Thoracic aorta (tissue), 2 donors: ENCODE measurements around the gene GEMIN4. TPM values are rescaled to one million over a fixed set of nuclear protein-coding genes. Genes with fewer than 3 reads are reported as not detected.
A peak's percentile ranks its signal among the peaks of the same experiment; 100 is the strongest.
"Not testable (repeated sequence)": the region's sequence is repeated elsewhere in the genome, so short reads cannot be mapped to it uniquely, and the experiment has no call there.

Experiments
- ATAC-seq: fragments of 150-250 bp; one replicate; pipeline ENCODE4 v1.8.0; 2017; ENCODE audit warnings: low read depth; ENCODE audit not compliant: insufficient number of reproducible peaks, low FRiP score
- DNase-seq: peaks from one replicate; pipeline ENCODE4 v3.0.0-alpha.2; 2020; ENCODE audit warnings: low spot score
- H3K27ac ChIP-seq, 2 donors: fragments of 200-600 bp; sonication (generic); 1 replicate in 1 of 2; 2 replicates in 1 of 2; pipeline ENCODE4 v1.5.1; 2016; ENCODE audit warnings: mild to moderate bottlenecking in 2 of 2, moderate library complexity in 2 of 2
- H3K27me3 ChIP-seq: fragments of 200-600 bp; sonication (generic); replicated peaks from 2 replicates; pipeline ENCODE4 v1.6.0; 2016; ENCODE audit warnings: mild to moderate bottlenecking; ENCODE audit not compliant: insufficient read depth
- H3K36me3 ChIP-seq: fragments of 200-600 bp; sonication (generic); one replicate; pipeline ENCODE4 v1.5.1; 2016
- H3K4me1 ChIP-seq, 2 donors: fragments of 200-600 bp; sonication (generic); 1 replicate in 1 of 2; 2 replicates in 1 of 2; pipeline versions ENCODE4 v1.5.1 to v1.6.0; 2016; ENCODE audit warnings: low read depth in 2 of 2, mild to moderate bottlenecking in 1 of 2; ENCODE audit not compliant: control insufficient read depth in 1 of 2
- H3K4me3 ChIP-seq: fragments of 200-600 bp; sonication (generic); 2 replicates; pipeline ENCODE4 v1.5.1; 2016; ENCODE audit warnings: mild to moderate bottlenecking
- H3K9me3 ChIP-seq: fragments of 200-600 bp; sonication (generic); 2 replicates; pipeline ENCODE4 v1.5.1; 2016
- total RNA-seq, 2 donors: library from RNA; depleted of rRNA; stranded (reverse); fragments of >200 nt; gene quantifications; one replicate each; pipeline versions ENCODE4 v1.1.0 to v1.2.3, GENCODE V29; 2016
- TF ChIP-seq, protein P1 (sequence below): fragments of 200-600 bp; sonication (generic); IDR thresholded peaks from one replicate; pipeline ENCODE4 v1.5.1; 2019; ENCODE audit warnings: antibody characterized with exemption

Gene GEMIN4
- total RNA-seq, 2 donors from 2014 or later: 15.4 to 19.6 TPM

DNA sequence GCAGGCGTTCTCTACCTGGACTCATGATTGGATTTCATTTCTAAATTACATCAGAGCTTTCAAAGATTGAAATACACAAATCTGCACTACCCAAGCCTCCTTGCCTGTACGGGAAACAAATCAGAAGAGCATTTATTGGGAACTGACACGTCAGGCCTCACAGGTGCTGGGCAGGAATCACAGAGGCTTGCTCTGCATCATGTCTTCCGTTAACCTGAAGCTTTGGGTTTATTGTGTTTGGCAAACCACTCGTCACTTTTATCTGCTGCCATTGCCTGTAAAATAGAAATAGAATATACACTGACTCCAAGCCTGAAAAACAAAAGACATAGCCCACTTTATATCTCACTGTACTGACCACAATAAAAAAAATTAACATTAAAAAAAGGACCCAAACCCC lies 7.9 kb upstream of the GEMIN4 start:
- no peak for ATAC-seq

DNA sequence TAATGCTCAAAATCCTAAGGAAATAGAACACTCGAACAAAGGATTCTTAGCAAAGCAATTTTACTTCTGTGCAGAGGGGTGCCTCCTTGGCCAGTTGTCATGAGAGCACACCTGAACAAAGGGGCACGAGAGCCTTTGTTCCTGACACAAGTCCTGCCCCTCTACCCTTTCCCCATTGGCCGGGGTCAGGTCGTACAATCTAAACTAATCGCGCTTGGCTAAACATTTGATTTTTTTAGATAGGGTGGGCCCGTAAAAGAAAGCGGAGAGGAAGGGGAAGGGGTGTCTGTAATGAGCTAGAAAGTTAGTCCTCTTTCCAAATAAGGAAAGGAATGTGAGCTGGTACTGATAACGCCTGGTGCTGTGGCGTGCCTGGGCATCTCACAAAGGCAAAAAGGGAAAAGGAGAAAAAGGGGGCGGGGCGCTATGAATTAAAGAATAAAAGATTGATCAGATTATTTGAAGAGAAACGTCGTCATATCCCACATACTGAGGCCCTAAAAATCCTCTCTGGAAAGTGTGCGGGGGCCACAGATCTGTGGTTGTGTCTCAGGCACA lies 4.0 kb upstream of the GEMIN4 start:
- not testable (repeated sequence) for H3K9me3 ChIP-seq, H3K27me3 ChIP-seq, ATAC-seq, DNase-seq
- H3K4me3 ChIP-seq: peak overlapping the region; percentile 28
- H3K27ac ChIP-seq: peak overlapping the region; percentile 61 to 73
- peaks cover 14% of the 10 kb centered on the region for H3K36me3 ChIP-seq
- H3K4me1 ChIP-seq: peaks cover 4 to 17% of the 10 kb centered on the region in 2 donors

More for the DNA sequence above, 7.9 kb upstream of the GEMIN4 start:
- no peak for DNase-seq
- TF ChIP-seq, protein P1, sequence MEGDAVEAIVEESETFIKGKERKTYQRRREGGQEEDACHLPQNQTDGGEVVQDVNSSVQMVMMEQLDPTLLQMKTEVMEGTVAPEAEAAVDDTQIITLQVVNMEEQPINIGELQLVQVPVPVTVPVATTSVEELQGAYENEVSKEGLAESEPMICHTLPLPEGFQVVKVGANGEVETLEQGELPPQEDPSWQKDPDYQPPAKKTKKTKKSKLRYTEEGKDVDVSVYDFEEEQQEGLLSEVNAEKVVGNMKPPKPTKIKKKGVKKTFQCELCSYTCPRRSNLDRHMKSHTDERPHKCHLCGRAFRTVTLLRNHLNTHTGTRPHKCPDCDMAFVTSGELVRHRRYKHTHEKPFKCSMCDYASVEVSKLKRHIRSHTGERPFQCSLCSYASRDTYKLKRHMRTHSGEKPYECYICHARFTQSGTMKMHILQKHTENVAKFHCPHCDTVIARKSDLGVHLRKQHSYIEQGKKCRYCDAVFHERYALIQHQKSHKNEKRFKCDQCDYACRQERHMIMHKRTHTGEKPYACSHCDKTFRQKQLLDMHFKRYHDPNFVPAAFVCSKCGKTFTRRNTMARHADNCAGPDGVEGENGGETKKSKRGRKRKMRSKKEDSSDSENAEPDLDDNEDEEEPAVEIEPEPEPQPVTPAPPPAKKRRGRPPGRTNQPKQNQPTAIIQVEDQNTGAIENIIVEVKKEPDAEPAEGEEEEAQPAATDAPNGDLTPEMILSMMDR: no peak
- H3K27me3 ChIP-seq: no peaks in the 10 kb centered on the region
- H3K9me3 ChIP-seq: no peaks in the 10 kb centered on the region
- H3K4me1 ChIP-seq: peaks cover 0 to 11% of the 10 kb centered on the region in 2 donors
- H3K27ac ChIP-seq: no peak overlapping the region
- peaks cover 28% of the 10 kb centered on the region for H3K36me3 ChIP-seq
- H3K4me3 ChIP-seq: no peak overlapping the region

DNA sequence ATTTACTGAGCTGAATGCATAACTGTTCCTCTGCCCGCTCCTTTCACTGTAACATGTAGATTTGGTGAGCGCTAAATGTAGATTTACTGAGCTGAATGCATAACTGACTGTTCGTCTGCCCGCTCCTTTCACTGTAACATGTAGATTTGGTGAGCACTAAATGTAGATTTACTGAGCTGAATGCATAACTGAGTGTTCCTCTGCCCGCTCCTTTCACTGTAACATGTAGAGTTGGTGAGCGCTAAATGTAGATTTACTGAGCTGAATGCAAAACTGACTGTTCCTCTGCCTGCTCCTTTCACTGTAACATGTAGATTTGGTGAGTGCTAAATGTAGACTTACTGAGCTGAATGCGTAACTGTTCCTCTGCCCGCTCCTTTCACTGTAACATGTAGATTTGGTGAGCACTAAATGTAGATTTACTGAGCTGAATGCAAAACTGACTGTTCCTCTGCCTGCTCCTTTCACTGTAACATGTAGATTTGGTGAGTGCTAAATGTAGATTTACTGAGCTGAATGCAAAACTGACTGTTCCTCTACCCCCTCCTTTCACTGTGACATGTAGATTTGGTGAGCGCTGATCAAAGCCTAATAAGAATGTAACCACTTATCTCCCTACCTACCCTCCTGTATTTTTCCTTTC lies 3.4 kb upstream of the GEMIN4 start:
- Histone ChIP-seq H3K36me3 (peaks cover 14% of the 10 kb centered on the region), H3K27ac (peak overlapping the region; percentile 61 to 73), H3K4me1 (peaks cover 10 to 24% of the 10 kb centered on the region in 2 donors), H3K4me3 (peak overlapping the region; percentile 28)
- H3K27me3 ChIP-seq, ATAC-seq, H3K9me3 ChIP-seq, DNase-seq: not testable (repeated sequence)

DNA sequence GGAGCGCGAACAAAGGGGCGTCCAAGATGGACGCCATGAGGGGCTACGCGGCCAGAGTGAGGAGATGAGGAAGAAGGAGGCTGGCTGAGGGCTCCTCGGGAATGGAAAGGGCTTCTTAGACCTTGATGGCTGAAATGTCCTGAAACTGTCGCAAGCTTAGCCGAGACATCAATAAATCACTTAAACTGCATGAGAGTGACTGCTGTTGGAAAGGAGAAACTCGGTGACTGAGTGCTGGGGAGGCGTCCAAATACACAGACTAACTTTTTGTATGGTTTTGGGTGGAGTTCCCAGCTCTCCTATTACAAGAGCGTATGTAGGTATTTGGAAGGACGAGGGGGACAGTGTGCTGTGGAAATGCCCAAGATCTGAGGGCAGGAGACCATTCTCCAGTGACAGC lies 1.4 kb upstream of the GEMIN4 start:
- no peak for DNase-seq
- H3K27me3 ChIP-seq: no peaks in the 10 kb centered on the region
- TF ChIP-seq, protein P1: no peak
- no peak overlapping the region for H3K4me3 ChIP-seq
- H3K4me1 ChIP-seq: peaks cover 10 to 32% of the 10 kb centered on the region in 2 donors
- ATAC-seq: no peak
- no peaks in the 10 kb centered on the region for H3K36me3 ChIP-seq
- peak overlapping the region; percentile 58 to 93 for H3K27ac ChIP-seq
- no peaks in the 10 kb centered on the region for H3K9me3 ChIP-seq

DNA sequence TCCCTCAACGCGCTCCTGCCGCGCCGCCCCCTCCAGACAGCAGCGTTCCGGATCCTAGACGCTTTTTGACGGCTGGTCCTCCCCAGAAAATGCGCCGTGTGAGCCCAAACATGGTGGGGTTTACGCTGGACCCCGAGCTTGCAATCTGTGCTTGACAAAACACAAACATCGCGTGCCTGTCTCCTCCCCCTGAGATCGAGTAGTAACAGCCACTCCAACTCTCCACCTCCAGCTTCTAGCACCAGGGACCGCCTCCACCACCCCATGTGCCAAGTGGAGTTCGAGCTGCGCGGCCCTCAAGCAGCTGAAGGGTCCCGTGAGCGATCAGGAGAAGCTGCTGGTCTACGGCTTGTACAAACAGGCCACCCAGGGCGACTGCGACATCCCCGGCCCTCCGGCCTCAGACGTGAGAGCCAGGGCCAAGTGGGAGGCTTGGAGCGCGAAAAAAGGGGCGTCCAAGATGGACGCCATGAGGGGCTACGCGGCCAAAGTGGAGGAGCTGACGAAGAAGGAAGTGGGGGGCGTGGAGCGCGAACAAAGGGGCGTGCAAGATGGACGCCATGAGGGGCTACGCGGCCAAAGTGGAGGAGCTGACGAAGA lies 656 bp upstream of the GEMIN4 start:
- peaks cover 10 to 32% of the 10 kb centered on the region in 2 donors for H3K4me1 ChIP-seq
- peak; percentile 46 for DNase-seq

More for the DNA sequence above, 656 bp upstream of the GEMIN4 start:
- no peaks in the 10 kb centered on the region for H3K9me3 ChIP-seq
- H3K36me3 ChIP-seq: no peaks in the 10 kb centered on the region
- peak overlapping the region; percentile 79 for H3K4me3 ChIP-seq
- ATAC-seq: peak; percentile 46
- no peaks in the 10 kb centered on the region for H3K27me3 ChIP-seq
- TF ChIP-seq, protein P1: no peak
- H3K27ac ChIP-seq: peak overlapping the region; percentile 90 to 93
